H9 (cell line): ENCODE measurements around the gene ANKS3. TPM values are rescaled to one million over a fixed set of nuclear protein-coding genes. Genes with fewer than 3 reads are reported as not detected.

Source experiments
- DNase-seq: peaks from one replicate; pipeline ENCODE4 v3.0.0-alpha.2; 2017
- H2AFZ ChIP-seq: one replicate; pipeline ENCODE4 v1.6.1; 2013; ENCODE audit warnings: mild to moderate bottlenecking, low read length, control low read depth, moderate library complexity
- H2AK5ac ChIP-seq: 2 replicates; pipeline ENCODE4 v1.6.1; 2013; ENCODE audit warnings: low read length, control low read depth, mixed read lengths; ENCODE audit not compliant: insufficient read length
- H2BK120ac ChIP-seq: one replicate; pipeline ENCODE4 v1.6.1; 2013; ENCODE audit warnings: low read depth, mild to moderate bottlenecking, low read length, control low read depth, inconsistent platforms; ENCODE audit not compliant: poor library complexity, severe bottlenecking
- H2BK12ac ChIP-seq: 2 replicates; pipeline ENCODE4 v1.6.1; 2013; ENCODE audit warnings: low read length, control low read depth, mixed read lengths, low read depth; ENCODE audit not compliant: insufficient read length
- H2BK15ac ChIP-seq: 2 replicates; pipeline ENCODE4 v1.6.1; 2013; ENCODE audit warnings: low read depth, low read length, control low read depth
- H2BK20ac ChIP-seq: one replicate; pipeline ENCODE4 v1.6.1; 2013; ENCODE audit warnings: low read depth, mild to moderate bottlenecking, low read length, control low read depth, inconsistent platforms; ENCODE audit not compliant: poor library complexity, severe bottlenecking
- H2BK5ac ChIP-seq: 2 replicates; pipeline ENCODE4 v1.6.1; 2013; ENCODE audit warnings: low read length, control low read depth, mixed read lengths; ENCODE audit not compliant: insufficient read length
- H3K14ac ChIP-seq: 2 replicates; pipeline ENCODE4 v1.6.1; 2013; ENCODE audit warnings: low read length, control low read depth; ENCODE audit not compliant: insufficient read depth
- H3K18ac ChIP-seq: 2 replicates; pipeline ENCODE4 v1.6.1; 2013; ENCODE audit warnings: low read depth, mild to moderate bottlenecking, mixed read lengths, low read length, control low read depth; ENCODE audit not compliant: insufficient read length
- H3K23ac ChIP-seq: 2 replicates; pipeline ENCODE4 v1.6.1; 2013; ENCODE audit warnings: low read length, control low read depth, mixed read lengths, low read depth; ENCODE audit not compliant: insufficient read length
- H3K23me2 ChIP-seq: 2 replicates; pipeline ENCODE4 v1.6.1; 2013; ENCODE audit warnings: low read depth, mild to moderate bottlenecking, mixed read lengths, low read length, control low read depth; ENCODE audit not compliant: insufficient read length, poor library complexity, severe bottlenecking
- H3K27ac ChIP-seq: 2 replicates; pipeline ENCODE4 v1.5.1; 2013; ENCODE audit warnings: low read length, control low read depth, mixed read lengths, low read depth; ENCODE audit not compliant: insufficient read length
- H3K27me3 ChIP-seq: 2 replicates; pipeline ENCODE4 v1.6.1; 2013; ENCODE audit warnings: low read length, control low read depth, inconsistent platforms; ENCODE audit not compliant: insufficient read depth
- H3K4ac ChIP-seq: 2 replicates; pipeline ENCODE4 v1.6.1; 2013; ENCODE audit warnings: low read depth, mild to moderate bottlenecking, control low read depth, inconsistent platforms, low read length, moderate library complexity
- H3K4me1 ChIP-seq: 2 replicates; pipeline ENCODE4 v1.6.1; 2013; ENCODE audit warnings: low read length, control low read depth, inconsistent platforms; ENCODE audit not compliant: insufficient read depth
- H3K4me2 ChIP-seq: 2 replicates; pipeline ENCODE4 v1.6.1; 2013; ENCODE audit warnings: low read length, control low read depth, mixed read lengths; ENCODE audit not compliant: insufficient read length, insufficient read depth
- H3K56ac ChIP-seq: 2 replicates; pipeline ENCODE4 v1.6.1; 2013; ENCODE audit warnings: low read depth, mild to moderate bottlenecking, mixed read lengths, low read length, control low read depth; ENCODE audit not compliant: insufficient read length
- H3K79me1 ChIP-seq: 2 replicates; pipeline ENCODE4 v1.6.1; 2013; ENCODE audit warnings: low read depth, mild to moderate bottlenecking, moderate library complexity, low read length, control low read depth, inconsistent platforms; ENCODE audit not compliant: insufficient read depth, poor library complexity, severe bottlenecking
- H3K79me2 ChIP-seq: 2 replicates; pipeline ENCODE4 v1.6.1; 2013; ENCODE audit warnings: low read length, control low read depth, inconsistent platforms; ENCODE audit not compliant: insufficient read depth
- H3K9ac ChIP-seq: 2 replicates; pipeline ENCODE4 v1.6.1; 2013; ENCODE audit warnings: low read length, control low read depth, mixed read lengths; ENCODE audit not compliant: insufficient read length; ENCODE audit errors: extremely low read depth
- H3K9me3 ChIP-seq: one replicate; pipeline ENCODE4 v1.6.1; 2013; ENCODE audit warnings: low read depth, low read length, inconsistent platforms; ENCODE audit not compliant: control insufficient read depth
- H3T11ph ChIP-seq: one replicate; pipeline ENCODE4 v1.6.1; 2013; ENCODE audit warnings: mild to moderate bottlenecking, low read length, control low read depth, inconsistent platforms
- H4K20me1 ChIP-seq: one replicate; pipeline ENCODE4 v1.6.1; 2013; ENCODE audit not compliant: control insufficient read depth, insufficient read length, insufficient read depth
- H4K5ac ChIP-seq: 2 replicates; pipeline ENCODE4 v1.6.1; 2013; ENCODE audit warnings: low read depth, mild to moderate bottlenecking, mixed read lengths, low read length, control low read depth; ENCODE audit not compliant: insufficient read length
- H4K8ac ChIP-seq: replicated peaks from 2 replicates; pipeline ENCODE4 v1.6.1; 2013; ENCODE audit warnings: low read length, control low read depth, mixed read lengths, low read depth; ENCODE audit not compliant: insufficient read length
- H4K91ac ChIP-seq: 2 replicates; pipeline ENCODE4 v1.6.1; 2013; ENCODE audit warnings: low read depth, mild to moderate bottlenecking, moderate library complexity, mixed read lengths, low read length, control low read depth; ENCODE audit not compliant: insufficient read length
- H3K27ac Mint-ChIP-seq, 3 experiments: 2 replicates in 2 of 3; 3 replicates in 1 of 3; pipeline ENCODE4 v1.8.0; 2020 to 2021; ENCODE audit warnings: mixed read lengths in 3 of 3, mild to moderate bottlenecking in 1 of 3, moderate library complexity in 1 of 3
- H3K27me3 Mint-ChIP-seq: 2 replicates; pipeline ENCODE4 v1.8.0; 2021; ENCODE audit warnings: low read depth, mild to moderate bottlenecking, moderate library complexity, mixed read lengths
- H3K36me3 Mint-ChIP-seq, 3 experiments: 2 replicates in 2 of 3; 3 replicates in 1 of 3; pipeline ENCODE4 v1.8.0; 2020 to 2021; ENCODE audit warnings: low read depth in 3 of 3, mixed read lengths in 3 of 3; ENCODE audit not compliant: insufficient read depth in 1 of 3
- H3K4me1 Mint-ChIP-seq, 2 experiments: 2 replicates each; pipeline ENCODE4 v1.8.0; 2020; ENCODE audit warnings: mixed read lengths in 2 of 2
- H3K4me3 Mint-ChIP-seq, 2 experiments: 2 replicates in 1 of 2; 3 replicates in 1 of 2; pipeline ENCODE4 v1.8.0; 2020 to 2021; ENCODE audit warnings: mild to moderate bottlenecking in 2 of 2, mixed read lengths in 2 of 2, moderate library complexity in 1 of 2
- H3K9me3 Mint-ChIP-seq, 2 experiments: 2 replicates in 1 of 2; 3 replicates in 1 of 2; pipeline ENCODE4 v1.8.0; 2020; ENCODE audit warnings: mild to moderate bottlenecking in 2 of 2, mixed read lengths in 2 of 2, moderate library complexity in 1 of 2
- CTCF ChIP-seq: fragments of 200-600 bp; sonication (generic); conservative IDR thresholded peaks from 3 replicates; pipeline ENCODE4 v1.8.0; 2021; ENCODE audit warnings: antibody characterized with exemption, mild to moderate bottlenecking
- WGBS: extraction: QIAGEN DNeasy Blood & Tissue Kit; methylation state at CpG from one replicate; pipeline ENCODE4 v1.1.7; 2013; ENCODE audit warnings: missing lambda C conversion rate, low lambda C conversion rate, mixed read lengths; ENCODE audit not compliant: insufficient read length; ENCODE audit errors: extremely low coverage; 5-methylcytosine and 5-hydroxymethylcytosine counted together
- total RNA-seq: library from RNA; stranded (reverse); gene quantifications from 2 replicates; pipeline ENCODE4 v1.2.1, GENCODE V29; 2021

ANKS3 gene
- total RNA-seq, 1 experiment from 2014 or later = 32.0 TPM

- Mint-ChIP-seq H3K4me1 (peaks cover 16% of the 10 kb centered on the region in 2 experiments), H3K4me3 (no peak overlapping the region), H3K27ac (no peak overlapping the region; a peak in 1 of 7 replicates), H3K36me3 (no peaks in the 10 kb centered on the region), H3K9me3 (no peaks in the 10 kb centered on the region), H3K27me3 (no peaks in the 10 kb centered on the region; the same call in 1 of the 2 replicates)
- Histone ChIP-seq H3K79me1 (no peaks in the 10 kb centered on the region), H3K4me1 (no peaks in the 10 kb centered on the region), H2BK5ac (no peak overlapping the region), H2AK5ac (no peak overlapping the region), H2BK12ac (no peak overlapping the region), H3K27ac (no peak overlapping the region), H3K23me2 (peaks cover 8% of the 10 kb centered on the region), H3K23ac (no peak overlapping the region), H4K91ac (no peak overlapping the region), H2BK15ac (no peak overlapping the region), H2BK20ac (no peak overlapping the region), H3K4ac (no peak overlapping the region), H3T11ph (no peak overlapping the region), H3K18ac (no peak overlapping the region), H3K79me2 (no peaks in the 10 kb centered on the region), H3K56ac (no peak overlapping the region), H2BK120ac (no peak overlapping the region), H4K8ac (no peak overlapping the region), H3K9ac (no peak overlapping the region), H2AFZ (no peak overlapping the region), H3K14ac (no peak overlapping the region), H4K5ac (no peak overlapping the region), H4K20me1 (no peaks in the 10 kb centered on the region), H3K27me3 (no peaks in the 10 kb centered on the region), H3K4me2 (no peak overlapping the region), H3K9me3 (no peaks in the 10 kb centered on the region)
- no peak for DNase-seq
- TF ChIP-seq CTCF = no peak
- no CpG with 5 or more reads among the region's 3 CpGs for WGBS
These were observed 37.6 kb upstream of the ANKS3 start for GRCh38 chr16:4771646-4772045.
